Motor neuron (in vitro differentiated cells): ENCODE data around the gene C20orf173. TPM values are rescaled to one million over a fixed set of nuclear protein-coding genes. Genes with fewer than 3 reads are reported as not detected.
A peak's percentile ranks its signal among the peaks of the same experiment; 100 is the strongest.

Source experiments
- ATAC-seq, 8 experiments: fragments of 200-7000 bp; cut with Tn5 transposase; replicated peaks in 6 of 8; 2 replicates each; pipeline ENCODE4 v1.8.0; 2021; ENCODE audit warnings: mild to moderate bottlenecking in 8 of 8, moderate library complexity in 8 of 8
- H3K27ac ChIP-seq, 2 donors: fragments of 250-450 bp; sonication (Bioruptor Pico); 2 replicates each; pipeline ENCODE4 v1.9.0; 2021; ENCODE audit warnings: antibody characterized with exemption in 2 of 2, mild to moderate bottlenecking in 2 of 2, moderate library complexity in 1 of 2
- H3K4me1 ChIP-seq, 2 donors: fragments of 250-450 bp; sonication (Bioruptor Pico); replicated peaks in 1 of 2; 2 replicates each; pipeline ENCODE4 v1.6.1; 2021; ENCODE audit warnings: antibody characterized with exemption in 2 of 2, mild to moderate bottlenecking in 2 of 2, moderate library complexity in 1 of 2
- H3K4me3 ChIP-seq, 5 donors: fragments of 250-450 bp; sonication (Bioruptor Pico); 2 replicates each; pipeline ENCODE4 v1.9.0; 2021; ENCODE audit warnings: antibody characterized with exemption in 5 of 5, mild to moderate bottlenecking in 5 of 5, moderate library complexity in 4 of 5
- WGBS, 10 experiments: fragments of 450-650 bp; shearing (Covaris generic); methylation state at CpG; one replicate each; pipeline ENCODE4 v1.0.0; 2022; 5-methylcytosine and 5-hydroxymethylcytosine counted together
- in situ Hi-C, 9 experiments: fragments of 400-800 bp; cut with MboI; loops; one replicate each; pipeline ENCODE4 v1.15.0; 2021; ENCODE audit warnings: low sequenced_read_pairs in 9 of 9, low pct_unique_long_range_greater_than_20kb in 2 of 9; ENCODE audit not compliant: unreplicated experiment in 9 of 9
- total RNA-seq, 8 experiments: library from RNA; unstranded; fragments of 300-600 nt; gene quantifications; 2 replicates each; pipeline versions ENCODE4 v1.2.3 to v1.2.4, GENCODE V29; 2022

C20orf173 gene
- total RNA-seq, 8 experiments from 2014 or later, result 0.31 TPM; not detected in 7

DNA sequence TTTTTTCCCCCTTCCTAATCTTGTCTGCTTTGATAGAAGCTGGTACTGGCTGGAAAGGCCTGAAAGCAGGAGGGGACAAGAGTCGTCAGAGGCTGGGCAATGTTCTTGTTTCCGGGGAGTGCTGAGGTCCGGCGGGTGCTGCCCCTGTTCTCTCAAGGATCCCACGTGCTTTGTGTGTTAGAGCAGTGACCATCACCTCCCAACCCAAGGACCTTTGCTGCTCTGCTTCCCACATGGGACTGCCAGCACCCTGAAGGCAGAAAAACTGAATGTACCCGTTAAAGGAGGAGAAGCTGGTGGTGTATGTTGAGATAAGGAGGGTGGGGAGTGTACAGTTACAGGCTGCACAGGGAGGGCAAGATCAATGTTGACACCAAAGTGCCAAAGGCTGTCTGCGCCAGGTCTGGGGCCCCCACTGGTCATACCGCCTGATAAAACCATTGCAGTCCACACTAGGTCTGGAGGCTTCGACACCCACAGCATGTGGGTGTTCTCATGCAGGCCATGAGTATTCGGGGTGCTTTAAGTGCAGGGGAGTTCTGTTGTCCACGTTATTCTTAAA is 15.0 kb downstream of the C20orf173 start:
- in situ Hi-C loops, result loop anchor here in 1 of 9 experiments (25.0 kb wide), 1 partner anchor 173 kb away; the partner anchor contains the start of genes NFS1 and ROMO1
- H3K27ac ChIP-seq, result no peak overlapping the region
- no peak for ATAC-seq
- H3K4me3 ChIP-seq, result no peak overlapping the region
- H3K4me1 ChIP-seq, result no peaks in the 10 kb centered on the region
- WGBS, 10 experiments, result 60 to 100% (median 82%) methylated on average over 1 to 8 of the region's 11 CpGs; no CpG with 5 or more reads in 2 of the 10 experiments

DNA sequence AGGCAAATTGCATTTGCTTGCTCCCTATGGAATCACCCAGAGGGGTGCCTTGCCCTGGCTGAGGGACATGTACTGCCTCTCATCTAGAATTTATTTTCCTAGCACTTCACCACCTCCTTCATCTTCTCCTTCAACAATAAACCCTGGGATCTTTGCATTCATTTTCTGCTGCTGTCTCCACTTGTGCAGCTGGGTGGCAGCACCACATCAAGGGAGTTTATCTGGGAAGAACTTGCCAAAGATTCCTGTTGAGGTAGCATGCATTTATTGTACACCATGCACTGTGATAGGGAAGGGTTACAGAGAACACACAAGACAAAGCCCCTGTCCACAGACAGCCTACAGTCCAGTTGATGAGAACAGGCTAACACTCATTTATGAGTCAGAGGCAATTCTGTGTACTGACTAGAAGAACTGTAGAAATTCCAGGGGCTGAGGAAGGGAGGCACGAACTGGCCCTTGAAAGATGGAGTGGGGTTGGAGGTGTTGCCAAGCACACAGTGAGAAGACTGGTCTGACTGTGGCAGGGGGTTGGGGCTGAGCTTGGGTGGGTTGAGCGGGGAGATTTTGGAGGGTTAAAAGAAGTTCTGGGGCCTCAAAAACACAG is 17.5 kb downstream of the C20orf173 start:
- H3K27ac ChIP-seq, result no peak overlapping the region
- ATAC-seq, result peak; percentile 16 to 63 (median 38)
- WGBS, 10 experiments, result 80 to 100% (median 100%) methylated on average over 1 of the region's 2 CpGs; no CpG with 5 or more reads in 6 of the 10 experiments
- in situ Hi-C loops, result loop anchor here in 1 of 9 experiments (25.0 kb wide), 1 partner anchor 175 kb away; the partner anchor contains the start of genes NFS1 and ROMO1
- no peak overlapping the region for H3K4me3 ChIP-seq
- no peaks in the 10 kb centered on the region for H3K4me1 ChIP-seq

DNA sequence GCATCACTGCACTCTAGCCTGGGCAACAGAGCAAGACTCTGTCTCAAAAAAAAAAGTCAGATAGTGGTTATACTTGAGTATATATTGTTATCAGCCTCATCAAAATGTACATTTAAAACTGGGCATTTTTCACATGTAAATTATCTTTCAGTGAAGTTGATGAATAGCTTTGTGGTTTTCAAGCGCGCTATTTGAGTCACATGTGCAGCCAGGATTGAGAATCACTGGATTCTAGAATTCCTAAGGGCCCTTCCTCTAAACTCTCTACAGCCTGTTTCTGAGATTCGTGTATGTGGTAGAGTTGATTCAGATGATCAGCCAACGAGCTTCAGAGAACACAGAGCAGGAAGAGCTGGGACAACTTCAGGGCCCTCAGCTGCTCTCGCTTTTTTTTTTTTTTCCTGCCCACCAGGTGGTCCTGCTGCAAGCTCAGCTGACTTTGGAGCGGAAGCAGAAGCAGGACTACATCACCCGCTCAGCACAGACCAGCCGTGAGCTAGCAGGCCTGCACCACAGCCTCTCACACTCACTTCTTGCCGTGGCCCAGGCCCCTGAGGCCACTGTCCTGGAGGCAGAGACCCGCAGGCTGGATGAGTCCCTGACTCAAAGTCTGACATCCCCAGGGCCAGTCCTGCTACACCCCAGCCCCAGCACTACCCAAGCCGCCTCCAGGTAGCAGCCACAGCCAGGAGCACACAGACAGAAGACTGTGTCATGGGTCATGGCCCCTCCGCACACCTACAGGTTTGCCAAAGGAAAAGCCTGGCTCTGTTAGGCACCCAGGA is 18.3 kb downstream of the C20orf173 start:
- 58 to 96% (median 89%) methylated on average over 2 to 7 of the region's 12 CpGs; no CpG with 5 or more reads in 4 of the 10 experiments for WGBS, 10 experiments
- no peaks in the 10 kb centered on the region for H3K4me1 ChIP-seq
- in situ Hi-C loops, result loop anchor here in 1 of 9 experiments (25.0 kb wide), 1 partner anchor 176 kb away; the partner anchor contains the start of genes NFS1 and ROMO1
- no peak overlapping the region for H3K4me3 ChIP-seq
- no peak overlapping the region for H3K27ac ChIP-seq
- ATAC-seq, result peak in 3 of 8 experiments; percentile 7 to 15 (median 8)

DNA sequence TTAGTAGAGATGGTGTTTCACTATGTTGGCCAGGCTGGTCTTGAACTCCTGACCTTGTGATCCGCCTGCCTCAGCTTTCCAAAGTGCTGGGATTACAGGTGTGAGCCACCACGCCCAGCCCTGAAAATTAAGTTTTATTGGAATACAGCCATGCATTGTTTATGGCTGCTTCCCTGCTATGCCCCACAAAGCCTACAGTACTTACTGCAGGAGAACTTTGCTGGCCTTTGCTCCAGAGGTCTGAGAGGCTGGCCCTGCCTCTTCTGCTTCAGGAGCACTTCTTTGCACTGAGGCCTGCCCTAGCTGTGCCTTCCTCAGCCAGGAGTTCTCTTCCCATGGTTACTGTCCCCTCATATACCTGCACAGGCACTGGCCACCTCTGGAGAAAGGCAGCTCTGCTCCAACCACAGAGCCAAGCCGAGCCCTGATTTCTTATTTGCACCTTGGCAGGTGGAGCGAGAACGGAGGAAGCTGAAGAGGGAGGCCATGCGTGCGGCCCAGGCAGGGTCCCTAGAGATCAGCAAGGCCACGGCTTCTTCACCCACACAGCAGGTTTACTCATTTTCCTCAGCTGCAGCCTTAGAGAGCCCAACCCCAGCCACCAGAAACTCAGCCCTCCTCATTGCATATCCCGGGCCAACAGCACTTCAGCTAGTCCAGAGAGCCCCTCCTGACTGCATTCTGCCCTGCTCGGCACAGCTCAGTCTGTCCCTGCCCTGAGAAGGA is 20.8 kb downstream of the C20orf173 start:
- 40 to 100% (median 95%) methylated on average over 1 to 4 of the region's 10 CpGs; no CpG with 5 or more reads in 4 of the 10 experiments for WGBS, 10 experiments
- in situ Hi-C loops, result loop anchor here in 1 of 9 experiments (25.0 kb wide), 1 partner anchor 179 kb away; the partner anchor contains the start of genes NFS1 and ROMO1
- H3K27ac ChIP-seq, result no peak overlapping the region
- H3K4me1 ChIP-seq, result no peaks in the 10 kb centered on the region
- no peak overlapping the region for H3K4me3 ChIP-seq
- ATAC-seq, result no peak

DNA sequence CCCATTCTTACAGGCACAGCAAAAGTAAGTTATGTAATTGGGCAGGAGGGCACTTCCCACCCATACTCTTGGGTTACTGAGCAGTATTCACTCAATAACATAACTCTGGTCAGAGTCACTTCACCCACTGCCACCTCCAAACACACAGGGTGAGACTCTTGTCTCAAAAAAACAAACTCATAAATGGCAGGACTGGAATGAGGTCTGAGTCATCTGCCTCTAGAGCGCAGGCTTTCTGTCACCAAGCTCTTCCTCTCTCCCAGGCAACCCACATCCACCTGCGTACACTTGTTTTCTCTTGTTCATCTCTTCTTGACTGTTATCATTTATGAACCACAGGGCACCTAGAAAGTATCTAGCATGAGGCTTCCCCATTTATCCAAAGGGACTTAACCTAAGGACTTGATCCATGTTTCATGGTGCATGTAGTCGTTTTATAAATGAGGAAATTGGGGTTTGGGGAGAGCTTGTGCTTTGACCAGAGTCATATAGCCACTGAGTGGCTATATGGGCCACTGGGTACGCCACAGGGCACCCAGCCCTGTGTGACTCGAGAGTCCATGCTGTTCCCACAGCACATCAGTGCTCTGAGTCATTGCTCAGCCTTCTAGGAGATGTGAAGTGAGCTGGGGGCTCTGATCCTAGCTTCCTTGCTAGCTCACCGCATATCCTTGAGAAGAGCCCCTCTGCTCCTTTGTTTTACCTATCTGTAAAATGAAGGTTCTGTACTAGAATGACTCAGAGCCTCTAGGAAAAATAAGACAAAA is 22.4 kb downstream of the C20orf173 start:
- H3K27ac ChIP-seq, result no peak overlapping the region

DNA sequence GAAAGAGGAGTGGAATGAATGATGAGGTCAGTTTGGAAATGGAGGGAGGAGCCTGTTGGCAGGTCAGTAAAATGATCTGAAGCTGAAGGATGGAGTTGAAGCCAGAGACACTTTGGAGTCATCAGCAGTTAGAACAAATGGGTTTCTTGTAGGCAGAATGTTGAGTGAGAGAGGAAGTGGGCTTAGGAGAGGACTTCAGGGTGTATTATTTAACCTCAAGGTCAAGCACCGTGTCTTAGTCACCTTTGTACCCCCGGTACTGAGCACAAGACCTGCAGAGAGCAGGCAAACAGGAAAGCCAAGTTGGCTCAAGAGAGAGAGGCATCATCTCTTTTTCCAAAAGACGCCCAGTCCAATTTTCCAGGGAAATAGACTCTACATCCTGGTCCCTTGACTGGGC is 23.3 kb downstream of the C20orf173 start:
- 71 to 100% (median 92%) methylated on average over 2 to 3 of the region's 3 CpGs; no CpG with 5 or more reads in 3 of the 10 experiments for WGBS, 10 experiments
- Histone ChIP-seq H3K4me3 (no peak overlapping the region), H3K27ac (no peak overlapping the region), H3K4me1 (no peaks in the 10 kb centered on the region)
- in situ Hi-C loops, result loop anchor here in 1 of 9 experiments (25.0 kb wide), 1 partner anchor 181 kb away; the partner anchor contains the start of genes NFS1 and ROMO1
- ATAC-seq, result no peak

More for the DNA sequence above, 22.4 kb downstream of the C20orf173 start:
- Histone ChIP-seq H3K4me1 (no peaks in the 10 kb centered on the region), H3K4me3 (no peak overlapping the region)
- in situ Hi-C loops, result loop anchor here in 1 of 9 experiments (25.0 kb wide), 1 partner anchor 180 kb away; the partner anchor contains the start of genes NFS1 and ROMO1
- ATAC-seq, result no peak
- WGBS, 10 experiments, result 83 to 100% (median 93%) methylated on average over 1 to 5 of the region's 6 CpGs; no CpG with 5 or more reads in 4 of the 10 experiments

DNA sequence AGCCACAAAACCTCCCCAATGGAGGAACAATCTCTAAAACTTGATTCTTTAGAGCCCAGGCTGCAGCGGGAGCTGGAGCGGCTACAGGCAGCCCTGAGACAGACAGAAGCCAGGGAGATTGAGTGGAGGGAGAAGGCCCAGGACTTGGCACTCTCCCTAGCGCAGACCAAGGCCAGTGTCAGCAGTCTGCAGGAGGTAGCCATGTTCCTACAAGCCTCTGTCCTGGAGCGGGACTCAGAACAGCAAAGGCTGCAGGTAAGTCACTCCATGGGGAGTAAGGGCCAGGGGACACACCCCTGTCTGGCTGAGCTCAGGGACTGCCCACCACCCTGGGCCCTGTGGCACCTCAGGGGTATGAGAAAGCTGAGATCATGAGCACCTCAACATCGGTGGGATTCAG is 24.7 kb downstream of the C20orf173 start:
- in situ Hi-C loops, result loop anchor here in 1 of 9 experiments (25.0 kb wide), 1 partner anchor 183 kb away; the partner anchor contains the start of genes NFS1 and ROMO1

DNA sequence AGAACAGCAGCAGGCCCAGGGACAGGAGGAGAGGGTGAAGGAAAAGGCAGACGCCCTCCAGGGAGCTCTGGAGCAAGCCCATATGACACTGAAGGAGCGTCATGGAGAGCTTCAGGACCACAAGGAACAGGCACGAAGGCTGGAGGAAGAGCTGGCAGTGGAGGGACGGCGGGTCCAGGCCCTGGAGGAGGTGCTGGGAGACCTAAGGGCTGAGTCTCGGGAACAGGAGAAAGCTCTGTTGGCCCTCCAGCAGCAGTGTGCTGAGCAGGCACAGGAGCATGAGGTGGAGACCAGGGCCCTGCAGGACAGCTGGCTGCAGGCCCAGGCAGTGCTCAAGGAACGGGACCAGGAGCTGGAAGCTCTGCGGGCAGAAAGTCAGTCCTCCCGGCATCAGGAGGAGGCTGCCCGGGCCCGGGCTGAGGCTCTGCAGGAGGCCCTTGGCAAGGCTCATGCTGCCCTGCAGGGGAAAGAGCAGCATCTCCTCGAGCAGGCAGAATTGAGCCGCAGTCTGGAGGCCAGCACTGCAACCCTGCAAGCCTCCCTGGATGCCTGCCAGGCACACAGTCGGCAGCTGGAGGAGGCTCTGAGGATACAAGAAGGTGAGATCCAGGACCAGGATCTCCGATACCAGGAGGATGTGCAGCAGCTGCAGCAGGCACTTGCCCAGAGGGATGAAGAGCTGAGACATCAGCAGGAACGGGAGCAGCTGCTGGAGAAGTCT is 25.5 kb downstream of the C20orf173 start:
- no peak overlapping the region for H3K27ac ChIP-seq
- WGBS, 10 experiments, result 33 to 100% (median 94%) methylated on average over 3 to 6 of the region's 16 CpGs; no CpG with 5 or more reads in 3 of the 10 experiments
- ATAC-seq, result no peak

More for the DNA sequence above, 24.7 kb downstream of the C20orf173 start:
- ATAC-seq, result no peak
- no peaks in the 10 kb centered on the region for H3K4me1 ChIP-seq
- H3K27ac ChIP-seq, result no peak overlapping the region
- H3K4me3 ChIP-seq, result no peak overlapping the region
- 90 to 100% (median 100%) methylated on average over 1 to 3 of the region's 5 CpGs; no CpG with 5 or more reads in 5 of the 10 experiments for WGBS, 10 experiments

DNA sequence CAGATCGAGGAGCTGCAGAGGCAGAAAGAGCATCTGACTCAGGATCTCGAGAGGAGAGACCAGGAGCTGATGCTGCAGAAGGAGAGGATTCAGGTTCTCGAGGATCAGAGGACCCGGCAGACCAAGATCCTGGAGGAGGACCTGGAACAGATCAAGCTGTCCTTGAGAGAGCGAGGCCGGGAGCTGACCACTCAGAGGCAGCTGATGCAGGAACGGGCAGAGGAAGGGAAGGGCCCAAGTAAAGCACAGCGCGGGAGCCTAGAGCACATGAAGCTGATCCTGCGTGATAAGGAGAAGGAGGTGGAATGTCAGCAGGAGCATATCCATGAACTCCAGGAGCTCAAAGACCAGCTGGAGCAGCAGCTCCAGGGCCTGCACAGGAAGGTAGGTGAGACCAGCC is 26.2 kb downstream of the C20orf173 start:
- in situ Hi-C loops, result loop anchor here in 1 of 9 experiments (25.0 kb wide), 1 partner anchor 184 kb away; the partner anchor contains the start of genes NFS1 and ROMO1
- no peak for ATAC-seq
- WGBS, 10 experiments, result 83 to 100% (median 94%) methylated on average over 1 to 5 of the region's 10 CpGs; no CpG with 5 or more reads in 3 of the 10 experiments

More for the DNA sequence above, 25.5 kb downstream of the C20orf173 start:
- no peak overlapping the region for H3K4me3 ChIP-seq
- H3K4me1 ChIP-seq, result no peaks in the 10 kb centered on the region
- in situ Hi-C loops, result loop anchor here in 1 of 9 experiments (25.0 kb wide), 1 partner anchor 183 kb away; the partner anchor contains the start of genes NFS1 and ROMO1

DNA sequence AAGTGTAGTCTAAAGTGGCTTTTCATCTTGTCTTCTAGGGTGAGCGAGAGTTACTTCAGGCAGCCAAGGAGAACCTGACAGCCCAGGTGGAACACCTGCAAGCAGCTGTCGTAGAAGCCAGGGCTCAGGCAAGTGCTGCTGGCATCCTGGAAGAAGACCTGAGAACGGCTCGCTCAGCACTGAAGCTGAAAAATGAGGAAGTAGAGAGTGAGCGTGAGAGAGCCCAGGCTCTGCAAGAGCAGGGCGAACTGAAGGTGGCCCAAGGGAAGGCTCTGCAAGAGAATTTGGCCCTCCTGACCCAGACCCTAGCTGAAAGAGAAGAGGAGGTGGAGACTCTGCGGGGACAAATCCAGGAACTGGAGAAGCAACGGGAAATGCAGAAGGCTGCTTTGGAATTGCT is 27.1 kb downstream of the C20orf173 start:
- in situ Hi-C loops, result loop anchor here in 1 of 9 experiments (25.0 kb wide), 1 partner anchor 185 kb away; the partner anchor contains the start of genes NFS1 and ROMO1
- H3K4me3 ChIP-seq, result no peak overlapping the region
- H3K4me1 ChIP-seq, result no peaks in the 10 kb centered on the region
- 70 to 100% (median 100%) methylated on average over 2 to 4 of the region's 8 CpGs; no CpG with 5 or more reads in 3 of the 10 experiments for WGBS, 10 experiments
- no peak for ATAC-seq
- H3K27ac ChIP-seq, result no peak overlapping the region

More for the DNA sequence above, 26.2 kb downstream of the C20orf173 start:
- Histone ChIP-seq H3K27ac (no peak overlapping the region), H3K4me3 (no peak overlapping the region), H3K4me1 (no peaks in the 10 kb centered on the region)

DNA sequence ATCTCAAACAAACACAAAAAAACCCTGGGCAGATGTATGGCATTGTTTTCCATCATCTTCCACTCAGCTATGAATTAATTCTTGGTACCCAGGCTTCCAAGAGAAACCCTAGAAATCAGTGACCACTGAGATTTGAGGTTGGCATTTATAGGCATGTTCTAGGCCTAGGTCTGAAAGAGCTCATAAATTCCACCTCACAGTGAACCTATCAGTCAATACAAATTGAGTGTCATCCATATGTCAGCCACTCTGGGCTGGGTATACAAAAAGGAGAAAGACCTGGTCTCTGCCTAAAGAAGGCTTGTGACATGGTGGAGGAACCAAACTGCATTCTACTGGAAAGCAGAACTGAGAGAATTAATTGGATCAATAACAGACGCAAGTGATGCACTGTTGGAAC is 30.2 kb downstream of the C20orf173 start:
- Histone ChIP-seq H3K27ac (no peak overlapping the region), H3K4me1 (no peaks in the 10 kb centered on the region), H3K4me3 (no peak overlapping the region)
- 83 to 100% (median 100%) methylated on average over 1 of the region's 1 CpG; no CpG with 5 or more reads in 4 of the 10 experiments for WGBS, 10 experiments
- in situ Hi-C loops, result loop anchor here in 1 of 9 experiments (25.0 kb wide), 1 partner anchor 388 kb away; no protein-coding TSS in a partner anchor
- no peak for ATAC-seq
